Suprapubic skin (tissue), 4 donors: Measurements from ENCODE around the gene WWOX. TPM values are rescaled to one million over a fixed set of nuclear protein-coding genes. Genes with fewer than 3 reads are reported as not detected.
A peak's percentile ranks its signal among the peaks of the same experiment; 100 is the strongest.

ENCODE experiments used
- DNase-seq, 2 donors: peaks; one replicate each; pipeline ENCODE4 v3.0.0-alpha.2; 2019; ENCODE audit warnings: low spot score in 2 of 2
- H3K27ac ChIP-seq: fragments of 200-600 bp; sonication (generic); one replicate; pipeline ENCODE4 v1.5.1; 2019
- H3K27me3 ChIP-seq: fragments of 200-600 bp; sonication (generic); one replicate; pipeline ENCODE4 v1.5.1; 2019
- H3K36me3 ChIP-seq: fragments of 200-600 bp; sonication (generic); one replicate; pipeline ENCODE4 v1.5.1; 2019
- H3K4me1 ChIP-seq: fragments of 200-600 bp; sonication (generic); one replicate; pipeline ENCODE4 v1.5.1; 2019
- H3K4me3 ChIP-seq: fragments of 200-600 bp; sonication (generic); one replicate; pipeline ENCODE4 v1.5.1; 2019; ENCODE audit warnings: mild to moderate bottlenecking
- H3K9me3 ChIP-seq: fragments of 200-600 bp; sonication (generic); one replicate; pipeline ENCODE4 v1.5.1; 2019
- EP300 ChIP-seq: sonication (generic); formaldehyde crosslinking; IDR thresholded peaks from one replicate; pipeline ENCODE4 v1.6.1; 2017; ENCODE audit warnings: antibody characterized with exemption
- POLR2A ChIP-seq, 2 donors: fragments of 450-650 bp; IDR thresholded peaks; one replicate each; pipeline ENCODE4 v1.6.1; 2017; ENCODE audit warnings: antibody characterized with exemption in 2 of 2, mild to moderate bottlenecking in 2 of 2, moderate library complexity in 2 of 2
- POLR2AphosphoS5 ChIP-seq, 3 donors: sonication (generic); formaldehyde crosslinking; IDR thresholded peaks; one replicate each; pipeline ENCODE4 v1.6.1; 2017; ENCODE audit warnings: antibody characterized with exemption in 3 of 3
- whole genome bisulfite sequencing: methylation state at CpG from one replicate; pipeline ENCODE4 v1.1.5; 2018; 5-methylcytosine and 5-hydroxymethylcytosine counted together
- total RNA-seq, 4 donors: library from RNA; depleted of rRNA; stranded (reverse); fragments of >200 nt; gene quantifications; one replicate each; pipeline ENCODE4 v1.1.0, GENCODE V29; 2016
- TF ChIP-seq, protein P1 (sequence below), 2 donors: fragments of 200-600 bp in 1 of 2; fragments of 450-650 bp in 1 of 2; sonication (generic) in 1 of 2; IDR thresholded peaks; one replicate each; pipeline ENCODE4 v1.5.1; 2016 to 2019; ENCODE audit warnings: antibody characterized with exemption in 2 of 2, mild to moderate bottlenecking in 1 of 2, moderate library complexity in 1 of 2

WWOX gene
- total RNA-seq, 4 donors from 2014 or later, result 29.6 to 104 (median 47.3) TPM

DNA sequence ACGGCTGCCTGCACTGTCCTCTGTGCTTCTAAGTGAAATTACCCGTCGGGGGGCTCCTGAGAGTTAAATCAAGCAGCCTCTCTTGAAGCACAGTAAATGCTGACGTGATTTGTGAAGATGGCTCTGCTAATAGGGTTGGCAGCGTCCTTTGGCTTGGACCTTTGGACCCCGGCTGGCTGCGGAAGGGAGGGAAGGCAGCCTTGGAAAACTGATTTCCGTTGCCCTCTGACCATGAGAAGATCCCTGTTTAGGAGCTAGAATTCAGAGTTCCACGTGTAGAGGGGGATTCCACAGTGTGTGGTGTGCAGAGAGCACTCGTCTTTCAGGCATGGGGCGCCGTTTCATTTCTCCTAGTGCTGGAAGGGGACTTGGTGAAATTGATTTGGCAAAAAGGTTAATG is 640.8 kb downstream of the WWOX start:
- Histone ChIP-seq H3K9me3 (no peaks in the 10 kb centered on the region), H3K27ac (no peak overlapping the region), H3K36me3 (no peaks in the 10 kb centered on the region), H3K4me1 (peaks cover 3% of the 10 kb centered on the region), H3K4me3 (no peak overlapping the region), H3K27me3 (no peaks in the 10 kb centered on the region)
- TF ChIP-seq POLR2A (IDR thresholded peaks at IDR 0.05) (no peak), EP300 (no peak), POLR2AphosphoS5 (IDR thresholded peaks at IDR 0.05) (no peak)
- TF ChIP-seq, protein P1, sequence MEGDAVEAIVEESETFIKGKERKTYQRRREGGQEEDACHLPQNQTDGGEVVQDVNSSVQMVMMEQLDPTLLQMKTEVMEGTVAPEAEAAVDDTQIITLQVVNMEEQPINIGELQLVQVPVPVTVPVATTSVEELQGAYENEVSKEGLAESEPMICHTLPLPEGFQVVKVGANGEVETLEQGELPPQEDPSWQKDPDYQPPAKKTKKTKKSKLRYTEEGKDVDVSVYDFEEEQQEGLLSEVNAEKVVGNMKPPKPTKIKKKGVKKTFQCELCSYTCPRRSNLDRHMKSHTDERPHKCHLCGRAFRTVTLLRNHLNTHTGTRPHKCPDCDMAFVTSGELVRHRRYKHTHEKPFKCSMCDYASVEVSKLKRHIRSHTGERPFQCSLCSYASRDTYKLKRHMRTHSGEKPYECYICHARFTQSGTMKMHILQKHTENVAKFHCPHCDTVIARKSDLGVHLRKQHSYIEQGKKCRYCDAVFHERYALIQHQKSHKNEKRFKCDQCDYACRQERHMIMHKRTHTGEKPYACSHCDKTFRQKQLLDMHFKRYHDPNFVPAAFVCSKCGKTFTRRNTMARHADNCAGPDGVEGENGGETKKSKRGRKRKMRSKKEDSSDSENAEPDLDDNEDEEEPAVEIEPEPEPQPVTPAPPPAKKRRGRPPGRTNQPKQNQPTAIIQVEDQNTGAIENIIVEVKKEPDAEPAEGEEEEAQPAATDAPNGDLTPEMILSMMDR (IDR thresholded peaks at IDR 0.05), result no peak
- DNase-seq, result no peak
- WGBS, result 90% methylated on average over 11 of the region's 12 CpGs

DNA sequence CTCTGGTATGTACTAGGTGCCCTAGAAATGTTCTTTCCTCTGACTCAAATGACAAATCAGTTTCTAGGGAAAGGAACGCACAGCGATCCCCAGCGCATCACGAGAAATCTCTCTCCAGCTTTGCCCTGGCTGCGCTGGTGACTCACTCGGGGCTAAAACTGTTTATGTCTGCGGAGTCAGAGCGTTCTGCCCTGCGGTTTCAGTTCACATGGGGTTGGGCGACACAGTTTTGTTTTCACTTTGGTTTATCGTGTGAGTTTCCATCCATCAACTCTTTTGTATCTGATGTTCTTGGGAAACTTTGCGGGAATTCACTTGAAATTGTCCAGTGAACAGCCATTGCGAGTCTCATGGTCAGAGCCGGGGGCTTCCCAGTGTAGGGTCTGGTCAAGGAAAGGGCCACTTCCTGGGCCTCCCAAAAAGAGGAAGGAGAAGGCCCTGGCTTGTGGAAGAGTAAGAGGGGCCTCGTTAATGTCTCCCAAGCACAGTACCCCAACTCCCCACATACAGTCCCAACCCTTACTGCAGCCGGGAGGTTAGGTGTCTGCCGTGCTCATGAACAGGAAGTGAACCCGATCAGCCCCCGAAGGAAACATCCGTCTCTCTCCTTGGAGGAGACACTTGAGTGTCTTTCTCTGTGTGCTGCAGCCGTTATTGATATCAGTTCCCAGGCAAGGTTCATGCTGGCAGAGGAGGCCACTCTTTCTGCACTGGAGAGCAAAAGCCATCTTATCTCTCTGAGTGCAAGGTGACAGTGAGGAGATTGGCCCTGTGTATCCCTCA is 643.2 kb downstream of the WWOX start:
- Histone ChIP-seq H3K36me3 (no peaks in the 10 kb centered on the region), H3K27ac (no peak overlapping the region)
- DNase-seq, result peak in 1 of 2 donors; percentile 55

DNA sequence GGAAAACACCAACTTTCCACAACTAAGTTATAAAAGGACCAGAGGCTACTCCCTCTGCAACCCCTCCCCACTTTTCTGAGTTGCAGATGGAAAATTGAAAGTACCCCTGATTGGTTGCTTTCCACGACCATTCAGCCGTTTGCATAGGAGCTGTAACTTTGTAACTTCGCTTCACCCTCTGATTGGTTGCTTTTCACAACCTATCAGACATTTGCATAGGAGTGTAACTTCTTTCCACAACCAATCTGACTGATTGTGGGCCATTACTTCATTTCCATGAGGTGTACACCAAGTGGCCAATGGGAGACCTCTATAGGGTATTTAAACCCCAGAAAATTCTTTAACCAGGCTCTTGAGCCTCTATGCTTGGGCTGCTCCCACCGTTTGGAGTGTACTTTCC is 644.1 kb downstream of the WWOX start:
- Histone ChIP-seq H3K36me3 (no peaks in the 10 kb centered on the region), H3K27ac (no peak overlapping the region), H3K9me3 (no peaks in the 10 kb centered on the region), H3K4me1 (peaks cover 4% of the 10 kb centered on the region), H3K4me3 (no peak overlapping the region), H3K27me3 (no peaks in the 10 kb centered on the region)
- DNase-seq, result no peak
- WGBS, result 96% methylated on average over 4 of the region's 4 CpGs
- TF ChIP-seq, protein P1 (IDR thresholded peaks at IDR 0.05), result no peak
- TF ChIP-seq EP300, result no peak
- TF ChIP-seq POLR2A (IDR thresholded peaks at IDR 0.05), result no peak
- TF ChIP-seq POLR2AphosphoS5 (IDR thresholded peaks at IDR 0.05), result no peak

More for the DNA sequence above, 643.2 kb downstream of the WWOX start:
- no peak for TF ChIP-seq POLR2A (IDR thresholded peaks at IDR 0.05)
- TF ChIP-seq POLR2AphosphoS5 (IDR thresholded peaks at IDR 0.05), result no peak
- TF ChIP-seq, protein P1 (IDR thresholded peaks at IDR 0.05), result no peak
- TF ChIP-seq EP300, result no peak
- Histone ChIP-seq H3K27me3 (no peaks in the 10 kb centered on the region), H3K4me3 (no peak overlapping the region), H3K4me1 (no peaks in the 10 kb centered on the region), H3K9me3 (no peaks in the 10 kb centered on the region)
- WGBS, result 77% methylated on average over 21 of the region's 21 CpGs

DNA sequence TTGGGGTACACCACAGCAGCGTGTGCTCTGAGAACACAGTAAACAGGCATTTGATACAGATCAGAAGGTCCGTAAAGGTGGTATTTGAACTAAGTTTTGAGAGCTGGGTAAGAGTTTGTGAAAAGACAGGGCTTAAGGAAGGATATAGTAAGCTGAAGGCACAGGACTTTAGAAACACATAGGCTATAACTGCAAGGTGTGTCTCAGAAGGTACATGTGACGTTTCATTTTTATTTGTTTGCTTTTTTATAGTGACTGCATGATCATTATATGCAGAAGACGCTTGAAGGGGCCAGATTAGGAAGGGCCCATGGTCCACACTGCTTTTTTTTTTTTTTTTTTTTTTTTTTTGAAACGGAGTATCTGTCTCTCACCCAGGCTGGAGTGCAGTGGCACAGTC is 644.6 kb downstream of the WWOX start:
- Histone ChIP-seq H3K27me3 (no peaks in the 10 kb centered on the region), H3K36me3 (no peaks in the 10 kb centered on the region), H3K4me3 (no peak overlapping the region), H3K9me3 (no peaks in the 10 kb centered on the region), H3K4me1 (peaks cover 4% of the 10 kb centered on the region), H3K27ac (no peak overlapping the region)
- TF ChIP-seq EP300 (no peak), POLR2A (IDR thresholded peaks at IDR 0.05) (no peak), POLR2AphosphoS5 (IDR thresholded peaks at IDR 0.05) (no peak)
- TF ChIP-seq, protein P1 (IDR thresholded peaks at IDR 0.05), result no peak
- no peak for DNase-seq
- 93% methylated on average over 5 of the region's 5 CpGs for WGBS

DNA sequence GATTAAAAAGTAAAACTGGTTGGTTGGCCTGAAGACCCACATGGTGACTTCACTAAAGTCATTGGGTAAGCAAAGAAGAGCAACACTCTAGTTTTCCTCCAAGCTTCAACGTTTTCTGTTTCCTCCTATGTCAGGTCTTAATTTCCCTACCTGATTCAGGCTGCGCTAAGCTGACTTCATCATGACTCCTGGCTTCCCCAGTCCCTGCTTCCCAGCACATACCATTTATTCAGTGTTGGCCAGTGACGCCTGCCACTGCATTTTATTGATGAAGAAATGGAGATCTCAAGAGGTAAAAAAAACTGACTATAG is 645.3 kb downstream of the WWOX start:
- Histone ChIP-seq H3K27me3 (no peaks in the 10 kb centered on the region), H3K36me3 (no peaks in the 10 kb centered on the region), H3K4me3 (no peak overlapping the region), H3K4me1 (peaks cover 7% of the 10 kb centered on the region), H3K9me3 (no peaks in the 10 kb centered on the region), H3K27ac (no peak overlapping the region)
- TF ChIP-seq POLR2A (IDR thresholded peaks at IDR 0.05) (no peak), EP300 (no peak), POLR2AphosphoS5 (IDR thresholded peaks at IDR 0.05) (no peak)
- TF ChIP-seq, protein P1 (IDR thresholded peaks at IDR 0.05), result no peak
- DNase-seq, result no peak
- 68% methylated on average over 3 of the region's 3 CpGs for WGBS
